OCI-LY1 (cell line): ENCODE data around the gene GULP1.

Experiments used
- H2AFZ ChIP-seq: fragments of 200-600 bp; sonication (generic), shearing (Covaris generic); 2 replicates; pipeline ENCODE4 v1.6.0; 2014; ENCODE audit warnings: antibody characterized with exemption, mild to moderate bottlenecking, low read length
- H3F3A ChIP-seq: fragments of 200-600 bp; sonication (generic), shearing (Covaris generic); 2 replicates; pipeline ENCODE4 v1.6.0; 2014; ENCODE audit warnings: mild to moderate bottlenecking, antibody characterized with exemption, low read length, moderate library complexity; ENCODE audit not compliant: insufficient read depth
- H3K27ac ChIP-seq: fragments of 200-600 bp; sonication (generic); 2 replicates; pipeline ENCODE4 v1.5.1; 2014; ENCODE audit warnings: low read length, mixed run types, mild to moderate bottlenecking, low read depth; ENCODE audit not compliant: poor library complexity, severe bottlenecking
- H3K27me3 ChIP-seq: fragments of 200-600 bp; sonication (generic); 2 replicates; pipeline ENCODE4 v1.6.0; 2014; ENCODE audit warnings: antibody characterized with exemption, mild to moderate bottlenecking, low read length, moderate library complexity; ENCODE audit not compliant: insufficient read depth
- H3K36me3 ChIP-seq: fragments of 200-600 bp; sonication (generic); 2 replicates; pipeline ENCODE4 v1.6.1; 2014; ENCODE audit warnings: mild to moderate bottlenecking, antibody characterized with exemption, low read length, moderate library complexity, mixed read lengths; ENCODE audit not compliant: insufficient read depth
- H3K4me1 ChIP-seq: fragments of 200-600 bp; sonication (generic); 2 replicates; pipeline ENCODE4 v1.5.1; 2014; ENCODE audit warnings: mild to moderate bottlenecking, low read length, moderate library complexity; ENCODE audit not compliant: insufficient read depth, severe bottlenecking
- H3K4me2 ChIP-seq: fragments of 200-600 bp; sonication (generic), shearing (Covaris generic); 2 replicates; pipeline ENCODE4 v1.6.1; 2014; ENCODE audit warnings: low read length
- H3K4me3 ChIP-seq: fragments of 200-600 bp; sonication (generic); 2 replicates; pipeline ENCODE4 v1.5.1; 2014; ENCODE audit warnings: low read length, low read depth, mild to moderate bottlenecking, mixed read lengths; ENCODE audit not compliant: poor library complexity, severe bottlenecking
- H3K79me2 ChIP-seq: fragments of 200-600 bp; shearing (Covaris generic); 2 replicates; pipeline ENCODE4 v1.6.1; 2016; ENCODE audit warnings: mixed run types, low read length, mixed read lengths; ENCODE audit not compliant: insufficient read depth
- H3K9ac ChIP-seq: fragments of 200-600 bp; sonication (generic), shearing (Covaris generic); 2 replicates; pipeline ENCODE4 v1.6.1; 2014; ENCODE audit warnings: mild to moderate bottlenecking, low read length, mixed read lengths
- H3K9me2 ChIP-seq: fragments of 200-600 bp; sonication (generic), shearing (Covaris generic); 2 replicates; pipeline ENCODE4 v1.6.1; 2014; ENCODE audit warnings: low read depth, mild to moderate bottlenecking, low read length, mixed read lengths
- H3K9me3 ChIP-seq: fragments of 200-600 bp; shearing (Covaris generic); 2 replicates; pipeline ENCODE4 v1.6.1; 2014; ENCODE audit warnings: low read length, mixed read lengths
- H4K20me1 ChIP-seq: fragments of 200-600 bp; sonication (generic), shearing (Covaris generic); 2 replicates; pipeline ENCODE4 v1.6.0; 2016; ENCODE audit warnings: mild to moderate bottlenecking, low read length; ENCODE audit not compliant: insufficient read depth
- CTCF ChIP-seq: fragments of 200-600 bp; sonication (generic), shearing (Covaris generic); IDR thresholded peaks from 2 replicates; pipeline ENCODE4 v1.5.1; 2017; ENCODE audit warnings: mild to moderate bottlenecking, antibody characterized with exemption, low read length, moderate library complexity, mixed read lengths
- EZH2 ChIP-seq: fragments of 200-600 bp; sonication (generic), shearing (Covaris generic); IDR thresholded peaks from 2 replicates; pipeline ENCODE4 v1.8.0; 2017; ENCODE audit warnings: borderline replicate concordance, mixed run types, mild to moderate bottlenecking, antibody characterized with exemption, low read length, moderate library complexity, mixed read lengths

The GULP1 gene

GRCh38 chr2:188338463-188338862 is 46.8 kb downstream of the GULP1 start:
- no peaks in the 10 kb centered on the region for H3F3A ChIP-seq
- no peaks in the 10 kb centered on the region for H4K20me1 ChIP-seq
- no peak overlapping the region for H3K4me3 ChIP-seq
- no peaks in the 10 kb centered on the region for H3K9me2 ChIP-seq
- H3K27ac ChIP-seq = no peak overlapping the region
- no peaks in the 10 kb centered on the region for H3K27me3 ChIP-seq
- H3K36me3 ChIP-seq = no peaks in the 10 kb centered on the region
- no peaks in the 10 kb centered on the region for H3K4me1 ChIP-seq
- H2AFZ ChIP-seq = no peak overlapping the region
- no peak overlapping the region for H3K4me2 ChIP-seq
- no peak overlapping the region for H3K9ac ChIP-seq
- no peaks in the 10 kb centered on the region for H3K9me3 ChIP-seq
- H3K79me2 ChIP-seq = no peaks in the 10 kb centered on the region
- TF ChIP-seq EZH2 (no peak), CTCF (no peak)

GRCh38 chr2:188340257-188340656 is 48.6 kb downstream of the GULP1 start:
- no peak for TF ChIP-seq CTCF
- no peak for TF ChIP-seq EZH2
- Histone ChIP-seq H3K9me2 (no peaks in the 10 kb centered on the region), H3K9me3 (no peaks in the 10 kb centered on the region), H3F3A (no peaks in the 10 kb centered on the region), H3K4me3 (no peak overlapping the region), H3K4me1 (no peaks in the 10 kb centered on the region), H4K20me1 (no peaks in the 10 kb centered on the region), H3K27me3 (no peaks in the 10 kb centered on the region), H3K79me2 (no peaks in the 10 kb centered on the region), H3K9ac (no peak overlapping the region), H3K36me3 (no peaks in the 10 kb centered on the region), H3K4me2 (no peak overlapping the region), H2AFZ (no peak overlapping the region), H3K27ac (no peak overlapping the region)

GRCh38 chr2:188345020-188345419 is 53.3 kb downstream of the GULP1 start:
- no peak overlapping the region for H3K27ac ChIP-seq
- H3F3A ChIP-seq = no peaks in the 10 kb centered on the region
- H3K9me3 ChIP-seq = no peaks in the 10 kb centered on the region
- H3K4me2 ChIP-seq = no peak overlapping the region
- no peaks in the 10 kb centered on the region for H3K4me1 ChIP-seq
- TF ChIP-seq CTCF = no peak
- no peak for TF ChIP-seq EZH2
- no peaks in the 10 kb centered on the region for H4K20me1 ChIP-seq
- no peaks in the 10 kb centered on the region for H3K36me3 ChIP-seq
- H3K27me3 ChIP-seq = no peaks in the 10 kb centered on the region
- no peak overlapping the region for H2AFZ ChIP-seq
- no peak overlapping the region for H3K9ac ChIP-seq
- no peak overlapping the region for H3K4me3 ChIP-seq
- H3K9me2 ChIP-seq = no peaks in the 10 kb centered on the region
- no peaks in the 10 kb centered on the region for H3K79me2 ChIP-seq
